Calu3 (cell line): ENCODE data around the gene NELFB. TPM values are rescaled to one million over a fixed set of nuclear protein-coding genes. Genes with fewer than 3 reads are reported as not detected.

Experiments
- BruUV-seq: library from RNA; stranded (reverse); fragments of 400-500 nt; replicated peaks from 2 replicates; lab custom pipeline; 2021; lab: Mats Ljungman, UMichigan
- CTCF ChIA-PET: fragments of 300-600 bp; sonication (Branson Sonifier 250); formaldehyde crosslinking; loops from one replicate; lab custom pipeline; 2022; ENCODE audit warnings: antibody characterized with exemption; lab: Charles Lee
- DNase-seq: peaks from one replicate; pipeline ENCODE4 v3.0.0; 2022
- H3K27ac Mint-ChIP-seq: one replicate; pipeline ENCODE4 v1.8.0; 2022; ENCODE audit warnings: mixed read lengths; ENCODE audit not compliant: unreplicated experiment
- H3K27me3 Mint-ChIP-seq: one replicate; pipeline ENCODE4 v1.8.0; 2022; ENCODE audit warnings: mixed read lengths; ENCODE audit not compliant: unreplicated experiment
- H3K36me3 Mint-ChIP-seq: one replicate; pipeline ENCODE4 v1.8.0; 2022; ENCODE audit warnings: mild to moderate bottlenecking, moderate library complexity, mixed read lengths; ENCODE audit not compliant: insufficient read depth, unreplicated experiment
- H3K4me1 Mint-ChIP-seq: one replicate; pipeline ENCODE4 v1.8.0; 2022; ENCODE audit warnings: mild to moderate bottlenecking, low read depth, mixed read lengths; ENCODE audit not compliant: unreplicated experiment
- H3K4me3 Mint-ChIP-seq: one replicate; pipeline ENCODE4 v1.8.0; 2022; ENCODE audit warnings: mild to moderate bottlenecking, low read depth, moderate library complexity, mixed read lengths; ENCODE audit not compliant: unreplicated experiment
- H3K9me3 Mint-ChIP-seq: one replicate; pipeline ENCODE4 v1.8.0; 2022; ENCODE audit warnings: low read depth, mixed read lengths; ENCODE audit not compliant: unreplicated experiment
- CTCF ChIP-seq: fragments of 200-600 bp; IDR thresholded peaks from one replicate; pipeline ENCODE4 v1.8.0; 2022; ENCODE audit warnings: antibody characterized with exemption; ENCODE audit not compliant: unreplicated experiment
- intact Hi-C: fragments of 100-400 bp; cut with micrococcal nuclease; formaldehyde crosslinking; loops from one replicate; pipeline ENCODE4 v1.10.0; 2022; ENCODE audit not compliant: unreplicated experiment
- total RNA-seq: library from RNA; stranded (reverse); gene quantifications from 2 replicates; pipeline ENCODE4 v1.2.3, GENCODE V29; 2022

The NELFB gene
- total RNA-seq, 1 experiment from 2014 or later: 43.5 TPM

- no peaks in the 10 kb centered on the region for H3K27me3 Mint-ChIP-seq
- DNase-seq: peak; percentile 82
- TSS peak; percentile 22 for BruUV-seq
- no peak for TF ChIP-seq CTCF
- CTCF ChIA-PET: interaction anchor here (0.9 to 1.7 kb wide), 4 partner anchors 17 to 147 kb away, joined by 3 to 7 read pairs (median 6); partner anchors contain the start of genes ENTPD8, EXD3, NOXA1 and TOR4A
- intact Hi-C loops: loop anchor here (10.0 kb wide), 1 partner anchor 121 kb away; no protein-coding TSS in a partner anchor
- peak overlapping the region; percentile 57 for H3K4me3 Mint-ChIP-seq
- peaks cover 27% of the 10 kb centered on the region for H3K4me1 Mint-ChIP-seq
- H3K27ac Mint-ChIP-seq: peak overlapping the region; percentile 96
- H3K9me3 Mint-ChIP-seq: no peaks in the 10 kb centered on the region
- H3K36me3 Mint-ChIP-seq: peaks cover 43% of the 10 kb centered on the region
Measured at GRCh38 chr9:137294091-137294680, 39.1 kb downstream of the NELFB start.

- Mint-ChIP-seq H3K27ac (peak overlapping the region; percentile 96), H3K27me3 (no peaks in the 10 kb centered on the region), H3K9me3 (no peaks in the 10 kb centered on the region), H3K4me3 (peak overlapping the region; percentile 57), H3K4me1 (peaks cover 27% of the 10 kb centered on the region), H3K36me3 (peaks cover 46% of the 10 kb centered on the region)
- CTCF ChIA-PET: interaction anchor here (1.5 to 1.7 kb wide), 2 partner anchors 18 to 58 kb away, joined by 6 to 7 read pairs; partner anchors contain the start of gene TOR4A
- DNase-seq: no peak
- TF ChIP-seq CTCF: no peak
- BruUV-seq: no TSS peak
- intact Hi-C loops: loop anchor here (10.0 kb wide), 1 partner anchor 120 kb away; no protein-coding TSS in a partner anchor
Measured at GRCh38 chr9:137294681-137295237, 39.6 kb downstream of the NELFB start.

GRCh38 chr9:137295238-137295811 lies 40.2 kb downstream of the NELFB start:
- Mint-ChIP-seq H3K27ac (no peak overlapping the region), H3K27me3 (no peaks in the 10 kb centered on the region), H3K36me3 (peaks cover 52% of the 10 kb centered on the region), H3K4me3 (no peak overlapping the region), H3K4me1 (peaks cover 27% of the 10 kb centered on the region), H3K9me3 (no peaks in the 10 kb centered on the region)
- intact Hi-C loops: loop anchor here (10.0 kb wide), 1 partner anchor 119 kb away; no protein-coding TSS in a partner anchor
- CTCF ChIA-PET: no interaction called here
- peak; percentile 71 for DNase-seq
- peak; percentile 20 for TF ChIP-seq CTCF
- no TSS peak for BruUV-seq

- Mint-ChIP-seq H3K9me3 (no peaks in the 10 kb centered on the region), H3K4me3 (peak overlapping the region; percentile 69), H3K27me3 (no peaks in the 10 kb centered on the region), H3K36me3 (peaks cover 59% of the 10 kb centered on the region), H3K27ac (peak overlapping the region; percentile 93), H3K4me1 (peaks cover 27% of the 10 kb centered on the region)
- CTCF ChIA-PET: interaction anchor here (0.6 to 1.0 kb wide), 4 partner anchors 18 to 391 kb away, joined by 3 to 4 read pairs (median 3); partner anchors contain the start of genes EXD3 and NOXA1
- BruUV-seq: no TSS peak
- intact Hi-C loops: loop anchor here (10.0 kb wide), 1 partner anchor 119 kb away; no protein-coding TSS in a partner anchor
- TF ChIP-seq CTCF: no peak
- DNase-seq: no peak
Measured at GRCh38 chr9:137295849-137296669, 40.9 kb downstream of the NELFB start.
